Activated CD8-positive, alpha-beta memory T cell treated with anti-CD3 and anti-CD28 coated beads for 36 hours (primary cell): ENCODE results near the gene DNAH1. TPM values are rescaled to one million over a fixed set of nuclear protein-coding genes. Genes with fewer than 3 reads are reported as not detected.

Experiments used
- CTCF ChIA-PET: fragments of 350-600 bp; sonication (Branson Sonifier 250); formaldehyde crosslinking; loops from one replicate; lab custom pipeline; 2021; ENCODE audit warnings: antibody characterized with exemption; lab: Charles Lee
- POLR2A ChIA-PET: fragments of 350-600 bp; sonication (Branson Sonifier 250); formaldehyde crosslinking; loops from one replicate; lab custom pipeline; 2021; ENCODE audit warnings: antibody characterized with exemption; lab: Charles Lee
- total RNA-seq, 2 experiments: library from RNA; stranded (reverse); gene quantifications; one replicate each; pipeline ENCODE4 v1.2.3, GENCODE V29; 2021

Gene DNAH1
- total RNA-seq, 2 experiments from 2014 or later: 4.4 to 4.5 TPM

- ChIA-PET CTCF (no interaction called here), POLR2A (no interaction called here)
Observed at GRCh38 chr3:52361454-52361853, 45.3 kb downstream of the DNAH1 start.

DNA sequence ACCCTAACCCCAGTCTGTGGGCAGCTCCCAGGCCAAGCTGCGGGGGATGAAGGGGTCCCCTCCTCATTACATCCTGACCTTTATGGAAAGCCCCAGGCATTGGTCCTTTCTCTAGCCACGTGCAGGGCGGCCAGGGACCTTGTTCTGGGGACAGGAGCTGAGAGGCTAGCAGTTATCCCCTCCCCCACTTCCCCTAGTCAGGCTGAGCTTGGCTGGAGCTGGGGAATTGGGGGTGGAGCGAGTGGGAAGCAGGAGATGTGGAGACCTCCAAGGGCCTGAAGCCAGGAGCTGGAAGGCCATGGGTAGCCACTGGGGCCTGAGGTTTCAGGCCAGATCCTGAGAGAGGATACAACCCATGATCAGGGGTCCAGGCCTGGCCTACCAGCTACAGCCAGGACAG is 45.8 kb downstream of the DNAH1 start:
- ChIA-PET CTCF (no interaction called here), POLR2A (no interaction called here)

GRCh38 chr3:52364322-52365035 is 48.4 kb downstream of the DNAH1 start:
- POLR2A ChIA-PET: no interaction called here
- CTCF ChIA-PET: interaction anchor here (1.5 to 1.9 kb wide), 2 partner anchors 25 to 144 kb away, joined by 3 to 4 read pairs; no protein-coding TSS in a partner anchor

DNA sequence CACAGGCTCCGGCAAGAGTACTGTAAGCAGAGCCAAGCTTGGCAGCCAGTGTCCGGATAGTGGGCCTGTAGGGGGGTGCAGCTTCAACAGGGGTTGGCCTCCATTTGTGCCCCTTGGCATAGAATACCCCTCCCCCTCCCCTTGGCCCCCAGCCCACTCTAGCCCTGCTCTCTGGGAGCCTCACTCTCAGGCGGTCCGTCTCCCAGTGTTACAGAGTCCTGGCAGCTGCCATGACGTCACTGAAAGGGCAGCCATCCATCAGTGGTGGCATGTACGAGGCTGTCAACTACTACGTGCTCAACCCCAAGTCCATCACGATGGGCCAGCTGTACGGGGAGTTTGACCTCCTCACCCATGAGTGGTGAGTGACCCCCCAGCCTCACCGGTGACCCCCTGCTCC is 50.4 kb downstream of the DNAH1 start:
- ChIA-PET CTCF (no interaction called here), POLR2A (no interaction called here)

GRCh38 chr3:52367891-52368880 is 52.1 kb downstream of the DNAH1 start:
- POLR2A ChIA-PET: no interaction called here
- CTCF ChIA-PET: interaction anchor here (0.6 kb wide), 1 partner anchor 133 kb away, joined by 3 read pairs; no protein-coding TSS in a partner anchor

GRCh38 chr3:52370531-52370930 is 54.4 kb downstream of the DNAH1 start:
- CTCF ChIA-PET: no interaction called here
- POLR2A ChIA-PET: no interaction called here

DNA sequence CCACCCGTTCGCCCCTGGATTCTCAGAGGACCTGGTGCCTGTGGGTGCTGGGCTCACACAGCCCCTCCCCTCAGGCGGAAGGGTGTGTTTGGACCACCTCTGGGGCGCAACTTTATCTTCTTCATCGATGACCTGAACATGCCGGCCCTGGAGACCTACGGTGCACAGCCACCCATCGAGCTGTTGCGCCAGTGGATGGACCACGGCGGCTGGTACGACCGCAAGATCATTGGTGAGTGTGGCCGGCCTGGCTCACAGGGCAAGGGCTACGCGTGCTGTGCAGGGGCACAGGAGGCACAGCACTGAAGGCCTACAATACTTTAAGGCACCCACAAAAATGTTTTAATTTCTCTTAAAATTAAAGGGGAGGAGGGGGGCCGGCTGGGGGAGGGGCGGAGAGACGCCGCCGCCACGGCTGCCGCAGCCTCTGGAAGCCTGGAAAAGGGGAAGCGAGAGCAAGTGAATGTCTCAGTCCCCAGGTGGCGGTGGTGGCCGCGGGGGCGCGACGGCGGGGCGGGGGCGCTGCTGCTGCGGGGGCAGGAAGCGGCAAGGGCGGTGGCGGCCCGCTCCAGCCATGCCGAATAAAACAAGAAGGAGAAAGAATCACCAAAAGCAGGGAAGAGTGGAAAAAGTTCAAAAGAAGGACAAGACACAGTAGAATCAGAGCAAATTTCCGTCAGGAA is 56.8 kb downstream of the DNAH1 start:
- POLR2A ChIA-PET: no interaction called here
- CTCF ChIA-PET: interaction anchor here (1.5 kb wide), 1 partner anchor 8 kb away, joined by 4 read pairs; no protein-coding TSS in a partner anchor

GRCh38 chr3:52373676-52374075 is 57.6 kb downstream of the DNAH1 start:
- CTCF ChIA-PET: no interaction called here
- POLR2A ChIA-PET: no interaction called here

GRCh38 chr3:52374173-52374572 is 58.1 kb downstream of the DNAH1 start:
- POLR2A ChIA-PET: no interaction called here

GRCh38 chr3:52379610-52380009 is 63.5 kb downstream of the DNAH1 start:
- POLR2A ChIA-PET: no interaction called here
- CTCF ChIA-PET: no interaction called here

More at GRCh38 chr3:52374173-52374572, 58.1 kb downstream of the DNAH1 start:
- CTCF ChIA-PET: no interaction called here

- CTCF ChIA-PET: interaction anchor here (1.1 to 1.3 kb wide), 2 partner anchors 149 to 155 kb away, joined by 3 read pairs; partner anchors contain the start of gene TLR9
Observed at GRCh38 chr3:52380023-52380422, 63.9 kb downstream of the DNAH1 start.

GRCh38 chr3:52381623-52382022 is 65.5 kb downstream of the DNAH1 start:
- CTCF ChIA-PET: interaction anchor here (0.9 to 1.3 kb wide), 2 partner anchors 10 to 150 kb away, joined by 3 to 4 read pairs; no protein-coding TSS in a partner anchor

More at GRCh38 chr3:52380023-52380422, 63.9 kb downstream of the DNAH1 start:
- POLR2A ChIA-PET: no interaction called here

DNA sequence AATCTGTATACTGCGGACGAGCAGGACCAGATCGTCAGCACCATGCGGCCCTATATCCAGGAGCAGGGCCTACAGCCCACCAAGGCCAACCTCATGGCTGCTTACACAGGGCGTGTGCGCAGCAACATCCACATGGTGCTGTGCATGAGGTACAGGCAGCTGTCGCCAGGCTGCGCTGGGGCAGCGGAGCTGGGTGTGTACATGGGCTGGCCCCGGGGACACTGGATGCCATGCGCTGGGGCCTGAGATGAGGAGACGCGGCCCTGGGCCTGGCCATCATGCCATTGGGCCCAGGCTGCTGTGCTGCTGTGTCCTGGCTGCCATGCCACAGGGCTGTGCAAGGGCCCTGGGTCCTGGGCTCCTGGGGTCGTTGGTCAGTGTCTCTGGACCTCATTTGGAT is 67.3 kb downstream of the DNAH1 start:
- ChIA-PET POLR2A (no interaction called here), CTCF (interaction anchor here (1.1 kb wide), 1 partner anchor 157 kb away, joined by 3 read pairs; no protein-coding TSS in a partner anchor)

More at GRCh38 chr3:52381623-52382022, 65.5 kb downstream of the DNAH1 start:
- POLR2A ChIA-PET: no interaction called here

GRCh38 chr3:52384019-52384761 is 68.1 kb downstream of the DNAH1 start:
- ChIA-PET CTCF (interaction anchor here (0.9 to 1.5 kb wide), 4 partner anchors 15 to 158 kb away, joined by 3 read pairs; no protein-coding TSS in a partner anchor), POLR2A (interaction anchor here (0.7 kb wide), 1 partner anchor 159 kb away, joined by 3 read pairs; the partner anchor contains the start of gene TLR9)

- ChIA-PET CTCF (interaction anchor here (0.9 to 1.5 kb wide), 3 partner anchors 16 to 153 kb away, joined by 3 read pairs; no protein-coding TSS in a partner anchor), POLR2A (no interaction called here)
Observed at GRCh38 chr3:52385157-52385556, 69.0 kb downstream of the DNAH1 start.

DNA sequence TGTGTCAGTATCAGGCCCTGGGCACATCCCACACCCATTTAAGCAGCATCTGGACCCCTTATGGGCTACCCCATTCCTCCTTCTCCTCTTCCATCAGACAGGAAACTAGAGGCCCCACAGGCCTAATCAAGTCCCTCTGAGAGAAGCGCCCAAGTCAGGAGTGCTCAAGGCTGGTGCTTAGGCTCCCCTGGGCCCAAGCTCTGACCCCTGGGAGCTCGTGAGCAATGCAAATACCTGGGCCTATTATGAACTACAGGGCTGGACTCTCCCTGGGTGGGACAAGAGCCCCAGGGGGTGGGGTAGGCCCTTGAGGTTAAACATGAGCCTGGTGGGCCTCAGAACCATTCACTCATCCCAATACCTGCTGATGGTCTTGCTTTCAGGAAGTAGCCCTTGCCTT is 71.4 kb downstream of the DNAH1 start:
- ChIA-PET POLR2A (no interaction called here), CTCF (interaction anchor here (1.1 kb wide), 1 partner anchor 167 kb away, joined by 3 read pairs; no protein-coding TSS in a partner anchor)

DNA sequence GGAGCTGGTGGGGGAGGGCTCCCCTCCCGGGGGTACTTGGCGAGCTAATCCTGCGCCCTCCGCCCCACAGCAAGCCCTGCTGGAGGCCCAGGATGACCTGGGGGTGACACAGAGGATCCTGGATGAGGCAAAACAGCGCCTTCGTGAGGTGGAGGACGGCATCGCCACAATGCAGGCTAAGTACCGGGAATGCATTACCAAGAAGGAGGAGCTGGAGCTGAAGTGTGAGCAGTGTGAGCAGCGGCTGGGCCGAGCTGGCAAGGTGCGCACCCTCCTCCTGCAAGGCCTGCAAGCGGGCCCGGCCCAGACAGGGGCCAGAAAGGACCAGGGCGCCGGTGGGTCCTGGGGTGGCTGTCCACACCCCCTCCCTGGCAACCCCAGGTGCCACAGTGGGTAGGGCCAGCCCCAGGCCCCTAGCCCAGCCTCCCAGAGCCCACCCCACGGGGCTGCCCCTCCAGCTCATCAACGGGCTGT is 72.3 kb downstream of the DNAH1 start:
- CTCF ChIA-PET: interaction anchor here (1.0 kb wide), 1 partner anchor 154 kb away, joined by 3 read pairs; no protein-coding TSS in a partner anchor
- POLR2A ChIA-PET: no interaction called here

- CTCF ChIA-PET: no interaction called here
- POLR2A ChIA-PET: no interaction called here
Observed at GRCh38 chr3:52388933-52389332, 72.8 kb downstream of the DNAH1 start.
